NCI-H2081 treated with DMSO at 0.1 percent for 48 hours (cell line): ENCODE measurements around the gene PRKCH.

Source experiments
- DNase-seq: peaks from one replicate; lab custom pipeline; 2025; lab: John Stamatoyannopoulos, UW

PRKCH gene

DNA sequence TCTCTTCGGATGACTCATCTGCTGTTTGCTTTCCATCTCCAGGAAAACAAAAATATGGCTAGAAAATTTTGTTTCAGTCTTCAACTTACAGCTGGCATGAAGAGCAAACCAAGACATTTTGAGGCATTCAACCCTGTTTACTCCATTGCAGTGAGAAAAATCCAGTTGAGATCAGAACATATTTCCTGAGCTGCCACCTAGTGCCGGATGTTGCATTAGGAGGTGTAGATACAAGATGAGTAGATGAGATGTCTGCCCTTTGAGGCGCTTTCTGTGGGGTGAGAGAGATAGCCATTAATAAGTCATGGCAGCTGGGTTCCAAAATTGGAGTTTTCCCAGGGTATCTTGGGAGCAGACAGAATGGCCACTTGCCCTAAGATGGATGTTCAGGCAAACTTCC is 171.1 kb downstream of the PRKCH start:
- DNase-seq, result no peak

DNA sequence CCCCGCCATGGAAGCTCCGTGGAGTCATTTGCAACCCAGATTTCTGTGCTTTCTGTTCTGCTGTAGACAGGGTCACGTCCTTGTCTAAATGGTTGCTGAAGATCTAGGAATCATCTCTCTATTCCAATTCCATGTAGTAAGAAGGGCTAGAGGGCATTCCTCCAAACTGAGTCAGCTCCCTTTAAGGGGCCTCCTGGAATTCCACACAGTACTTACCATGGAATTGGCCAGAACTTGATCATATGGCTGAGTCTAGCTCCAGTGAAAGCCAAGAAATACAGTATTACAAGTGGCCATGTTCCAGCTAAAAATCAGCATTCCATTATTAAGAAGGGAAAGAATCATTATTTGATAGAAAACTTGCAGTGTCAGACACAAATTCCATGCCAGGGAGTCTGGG is 171.9 kb downstream of the PRKCH start:
- DNase-seq, result no peak

DNA sequence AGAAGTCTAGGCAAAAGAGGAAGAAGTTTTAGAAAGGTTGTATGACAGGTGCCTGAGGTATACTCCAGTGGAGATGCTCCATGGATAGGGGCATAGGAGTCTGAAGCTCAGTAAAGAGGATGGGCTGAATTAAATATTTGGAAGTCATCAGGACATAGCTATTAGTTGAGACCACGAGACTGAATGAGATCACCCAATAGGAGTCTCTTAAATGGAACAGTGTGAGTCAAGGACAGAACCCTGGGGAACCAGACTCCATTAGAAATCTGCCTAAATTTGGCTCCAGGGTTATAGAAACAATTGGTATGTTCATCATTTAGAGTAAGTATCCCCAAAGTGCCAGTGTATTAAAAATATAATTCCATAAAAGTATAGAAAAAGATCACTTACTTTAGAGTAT is 172.6 kb downstream of the PRKCH start:
- DNase-seq, result no peak

DNA sequence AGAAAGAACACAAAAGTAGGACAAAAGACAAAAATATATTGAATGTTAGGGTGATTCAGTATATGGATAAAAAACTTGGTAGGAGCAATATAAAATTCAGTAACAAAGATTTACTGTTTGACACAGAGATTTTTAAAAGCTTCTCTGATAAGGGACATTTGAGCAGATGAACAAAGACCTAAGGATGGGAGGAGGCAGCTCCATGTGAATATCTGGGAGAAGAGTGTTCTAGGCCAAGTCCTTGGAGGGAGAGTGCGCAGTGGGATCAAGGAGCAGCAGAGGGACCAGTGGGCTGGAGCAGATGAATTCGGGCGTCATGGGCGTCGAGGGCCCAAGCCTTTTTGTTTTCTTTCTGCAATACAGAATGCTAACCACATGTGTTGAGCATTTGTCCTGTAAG is 174.4 kb downstream of the PRKCH start:
- DNase-seq, result no peak

DNA sequence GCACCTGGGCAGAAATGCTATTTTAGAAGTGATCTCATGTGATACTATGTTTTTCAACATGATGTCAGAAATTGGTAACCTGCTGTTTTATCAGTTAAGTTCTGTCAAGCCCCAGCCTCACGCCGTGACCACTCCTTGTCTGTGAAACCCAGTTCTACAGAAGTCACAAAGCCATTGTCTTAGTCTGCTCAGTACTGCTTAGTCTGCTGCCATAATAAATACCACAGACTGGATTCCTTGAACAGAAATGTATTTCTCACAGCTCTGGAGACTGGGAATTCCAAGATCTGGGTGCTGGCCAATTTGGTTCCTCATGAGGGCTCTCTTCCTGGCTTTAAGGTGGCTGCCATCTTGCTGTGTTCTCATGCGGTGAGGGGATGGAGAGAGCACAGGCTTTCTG is 176.9 kb downstream of the PRKCH start:
- no peak for DNase-seq

DNA sequence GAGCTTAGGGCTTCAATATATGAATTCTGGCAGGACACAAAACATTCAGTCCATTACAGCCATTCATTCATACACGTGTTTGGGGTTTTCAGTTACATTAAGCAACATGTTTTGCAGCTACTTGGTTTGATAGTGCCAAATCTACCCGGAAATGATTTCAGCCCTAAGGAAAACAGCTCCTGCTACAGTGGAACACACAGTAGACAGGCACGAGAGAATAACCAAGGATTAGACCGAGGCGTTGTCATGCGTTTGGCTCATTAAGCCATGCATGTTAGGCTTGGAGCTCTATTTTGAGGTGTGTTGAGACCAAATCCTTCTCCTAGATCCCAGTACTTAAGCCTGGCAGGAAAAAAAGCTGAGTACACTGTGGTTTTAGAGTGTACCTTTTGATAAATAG is 177.4 kb downstream of the PRKCH start:
- DNase-seq, result no peak

DNA sequence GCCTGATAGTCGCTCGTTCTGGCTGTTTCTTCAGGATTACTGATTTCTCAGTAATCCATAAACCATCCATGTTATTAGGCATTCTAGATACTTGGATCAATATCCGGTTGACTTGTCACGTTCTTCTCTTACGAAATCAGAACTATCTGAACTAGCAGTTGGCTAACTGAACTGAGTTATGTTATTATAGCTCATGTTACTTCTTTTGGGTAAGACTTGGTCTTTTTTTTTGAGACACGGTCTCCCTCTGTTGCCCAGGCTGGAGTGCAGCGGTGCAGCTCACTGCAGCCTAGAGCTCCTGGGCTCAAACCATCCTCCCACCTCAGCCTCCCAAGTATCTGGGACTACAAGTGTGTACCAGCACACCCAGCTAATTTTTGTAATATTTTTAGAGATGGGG is 178.6 kb downstream of the PRKCH start:
- no peak for DNase-seq

DNA sequence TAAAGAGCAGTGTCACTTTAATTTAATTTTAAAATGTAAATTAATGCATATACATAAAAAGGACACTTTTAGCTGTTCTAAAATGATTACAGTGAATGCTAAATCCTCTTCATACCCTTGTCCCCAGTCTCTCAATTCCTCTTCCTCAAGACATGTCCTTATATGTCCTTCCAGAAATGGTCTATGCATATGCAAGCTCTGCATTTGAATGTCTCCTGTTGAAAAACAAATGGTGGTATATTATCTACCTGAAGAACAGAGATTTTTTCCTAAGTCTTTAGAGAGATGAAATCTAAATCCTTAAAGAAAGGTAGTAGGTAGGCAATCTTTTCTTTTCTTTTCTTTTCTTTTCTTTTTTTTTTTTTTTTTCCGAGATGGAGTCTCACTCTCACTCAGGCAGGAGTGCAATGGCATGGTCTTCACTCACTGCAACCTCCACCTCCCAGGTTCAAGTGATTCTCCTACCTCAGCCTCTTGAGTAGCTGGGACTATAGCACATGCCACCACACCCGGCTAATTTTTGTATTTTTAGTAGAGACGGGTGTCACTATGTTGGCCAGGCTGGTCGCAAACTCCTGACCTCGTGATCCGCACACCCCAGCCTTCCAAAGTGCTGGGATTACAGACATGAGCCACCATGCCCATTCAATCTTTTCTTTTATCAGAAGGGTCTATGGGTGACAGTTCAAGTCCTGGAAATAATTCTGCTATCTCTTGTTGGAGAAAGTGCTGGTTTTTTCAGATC is 180.5 kb downstream of the PRKCH start:
- no peak for DNase-seq

DNA sequence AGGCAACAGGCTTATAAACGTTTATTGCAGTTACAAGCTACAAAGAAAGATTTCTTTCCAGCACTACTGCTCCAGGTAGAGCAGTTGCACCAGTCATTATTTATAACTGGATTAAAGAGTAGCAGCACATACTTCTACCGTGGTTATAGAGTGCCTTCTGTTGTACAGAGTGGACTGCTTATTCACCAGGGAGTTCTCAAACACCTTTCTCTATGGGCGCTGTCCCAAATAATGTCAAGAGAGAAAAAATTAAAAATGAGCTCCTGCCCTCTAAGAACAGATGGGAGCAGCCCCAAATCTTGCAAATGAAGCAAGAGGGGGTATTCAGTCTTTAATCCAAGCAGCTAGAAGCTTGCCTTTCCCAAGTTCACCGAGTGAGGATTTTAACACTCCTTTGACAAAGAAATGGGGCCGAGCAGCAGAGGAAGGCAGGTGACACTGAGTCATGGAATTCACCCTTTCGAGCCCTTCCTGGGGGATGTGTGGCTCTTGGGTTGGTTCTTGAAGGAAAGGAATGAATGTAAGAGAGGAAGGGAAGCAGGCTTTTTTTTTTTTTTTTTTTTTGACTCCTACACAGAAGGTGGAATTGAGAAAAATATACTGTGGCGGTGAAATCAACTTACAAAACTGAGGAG is 181.2 kb downstream of the PRKCH start:
- DNase-seq, result no peak

DNA sequence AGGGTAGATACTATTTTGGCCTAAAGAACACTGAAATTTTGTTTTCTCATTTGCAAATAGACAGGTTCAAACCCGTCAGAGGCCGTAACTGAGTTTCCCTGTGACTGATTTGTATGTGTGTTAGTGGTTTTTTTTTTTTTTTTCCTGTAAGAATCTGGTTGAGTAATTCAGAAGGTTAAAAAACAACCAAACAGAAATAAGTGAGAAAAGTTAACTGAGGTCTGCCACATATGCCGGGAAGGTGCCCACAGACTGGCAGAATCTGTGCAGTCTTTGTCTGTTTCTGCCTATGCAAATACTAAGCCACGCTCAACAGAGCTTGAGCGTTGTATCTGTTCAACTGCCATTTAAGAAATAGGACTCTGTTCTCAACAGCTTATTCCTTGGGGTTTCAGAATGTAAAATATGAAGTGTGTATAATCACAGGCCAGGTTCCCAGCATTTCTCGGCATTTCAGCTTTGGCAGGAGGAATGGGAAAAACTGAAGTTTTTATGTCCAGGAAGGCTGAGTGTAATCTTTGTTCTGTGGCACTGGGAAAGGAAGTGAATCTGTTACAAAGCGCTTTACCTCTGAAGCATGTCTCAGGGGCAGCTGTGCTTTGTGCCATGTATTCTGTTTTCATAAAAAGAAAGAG is 181.9 kb downstream of the PRKCH start:
- DNase-seq, result no peak

DNA sequence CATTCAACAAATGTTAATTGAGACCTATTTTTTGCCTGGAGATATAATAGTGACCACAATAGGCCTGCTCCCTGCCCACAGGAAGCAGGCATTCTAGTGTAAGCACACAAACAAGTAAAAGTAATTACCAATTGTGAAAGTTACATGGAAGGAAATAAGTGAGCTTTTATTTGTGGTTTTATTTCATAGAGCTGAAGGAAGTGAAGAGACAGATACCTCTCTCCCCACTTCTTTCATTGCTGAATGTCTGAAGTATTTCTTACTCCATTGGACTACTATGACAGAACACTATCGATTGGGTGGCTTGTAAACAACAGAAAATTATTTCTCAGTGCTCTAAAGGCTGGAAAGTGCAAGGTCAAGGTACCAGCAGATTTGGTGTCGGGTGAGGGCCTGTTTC is 183.5 kb downstream of the PRKCH start:
- no peak for DNase-seq

DNA sequence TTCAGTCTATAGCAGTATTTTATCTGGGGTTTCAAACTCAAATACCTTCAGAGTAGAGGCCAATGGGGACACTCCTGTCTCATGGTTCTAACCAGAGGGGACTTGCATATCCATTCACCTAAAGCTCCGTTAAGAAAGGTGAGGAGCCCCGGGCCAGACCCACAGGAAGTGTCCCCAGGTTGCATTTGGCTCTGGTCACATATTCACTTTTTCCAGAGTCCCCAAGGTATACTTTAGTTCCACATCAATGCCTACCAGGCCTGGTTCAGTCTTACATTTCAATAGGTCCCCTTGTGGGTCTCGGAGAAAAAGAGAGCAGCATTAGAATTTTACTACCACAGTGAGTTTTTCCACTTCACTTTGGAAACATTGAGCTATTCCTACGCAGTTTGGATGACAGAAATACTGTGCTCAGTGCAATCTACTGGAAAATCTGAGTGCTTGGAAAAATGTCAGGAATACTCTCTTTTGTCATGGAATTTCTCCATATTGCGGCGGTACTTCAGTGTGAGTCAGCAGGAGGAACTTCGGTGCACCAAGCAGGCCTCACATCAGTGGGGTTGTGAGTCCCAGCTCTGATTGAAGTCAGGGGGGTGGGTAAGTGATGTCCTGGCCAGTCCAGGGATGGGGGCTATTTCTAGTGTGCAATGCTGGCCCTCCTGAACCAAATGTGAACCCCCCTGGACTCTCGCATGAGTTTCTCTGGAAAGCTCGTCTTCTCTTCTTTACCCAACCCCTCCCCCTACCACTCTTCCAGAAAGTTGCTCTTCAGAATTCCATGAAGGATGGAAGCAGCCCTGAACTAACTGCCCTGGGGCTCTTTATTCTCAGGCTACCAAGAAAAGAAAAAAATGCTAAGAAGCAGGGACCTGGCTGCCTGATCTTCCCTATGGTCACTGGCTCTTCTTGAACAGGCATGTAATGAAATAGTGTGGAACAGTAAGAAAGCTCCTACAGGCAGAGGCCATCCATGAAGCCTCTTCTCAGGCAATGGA is 184.7 kb downstream of the PRKCH start:
- no peak for DNase-seq

DNA sequence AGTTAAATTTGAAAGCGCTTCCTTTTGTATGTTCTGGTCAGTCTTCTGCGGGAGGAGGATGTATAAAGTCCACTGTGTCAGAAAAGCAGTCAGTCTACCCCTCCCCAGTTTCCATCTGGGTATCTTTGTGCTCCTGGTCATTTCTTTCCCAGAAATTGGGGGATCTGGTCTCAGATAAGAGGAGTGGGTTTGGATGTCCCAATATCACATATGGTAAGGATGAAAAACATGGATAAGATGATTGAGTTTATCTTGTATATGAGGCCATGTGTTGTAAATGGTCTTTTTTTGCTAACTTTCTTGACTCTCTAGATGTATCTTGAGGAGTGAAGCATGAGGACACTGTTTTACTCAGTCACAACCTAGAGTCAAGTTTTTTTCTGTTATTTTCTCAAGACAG is 187.1 kb downstream of the PRKCH start:
- DNase-seq, result no peak

DNA sequence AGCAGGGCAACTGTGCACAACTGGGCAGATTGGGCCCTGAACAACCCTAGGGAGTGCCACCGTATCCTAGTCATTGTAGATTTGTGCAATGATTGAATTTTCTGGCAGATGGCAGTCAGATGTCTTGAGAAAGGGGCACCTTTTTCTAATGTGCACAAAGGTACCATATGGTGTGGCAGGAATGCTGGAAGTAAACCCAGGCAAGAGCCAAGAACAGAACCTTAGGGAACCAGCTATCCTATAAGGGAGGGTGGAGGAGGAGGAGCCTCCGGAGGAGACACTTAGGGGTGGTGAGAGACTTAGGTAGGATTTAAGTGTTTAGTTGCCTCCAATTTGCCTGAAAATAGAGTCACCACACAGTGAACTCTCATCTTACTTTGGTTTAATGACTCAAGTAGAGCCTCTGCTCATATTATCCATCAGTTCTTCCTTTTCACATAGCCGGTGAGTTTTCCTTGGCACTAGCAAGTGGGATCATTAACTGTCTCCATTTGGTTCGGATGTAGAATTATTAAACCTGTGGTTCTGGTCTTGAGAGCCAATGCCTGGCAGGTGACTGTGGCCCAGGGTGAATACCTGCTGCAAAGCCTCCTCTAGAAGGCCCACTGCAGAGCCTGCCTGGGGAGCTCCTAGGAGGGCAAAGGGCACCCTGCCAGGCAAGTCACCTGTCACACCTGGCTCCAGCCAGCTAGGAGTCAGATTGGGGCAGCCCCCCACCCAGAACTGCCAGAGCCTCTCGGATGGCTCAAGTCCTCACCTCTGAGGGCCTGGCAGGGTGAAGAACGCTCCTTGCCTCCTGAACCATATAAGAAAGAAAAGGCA is 189.6 kb downstream of the PRKCH start:
- no peak for DNase-seq

DNA sequence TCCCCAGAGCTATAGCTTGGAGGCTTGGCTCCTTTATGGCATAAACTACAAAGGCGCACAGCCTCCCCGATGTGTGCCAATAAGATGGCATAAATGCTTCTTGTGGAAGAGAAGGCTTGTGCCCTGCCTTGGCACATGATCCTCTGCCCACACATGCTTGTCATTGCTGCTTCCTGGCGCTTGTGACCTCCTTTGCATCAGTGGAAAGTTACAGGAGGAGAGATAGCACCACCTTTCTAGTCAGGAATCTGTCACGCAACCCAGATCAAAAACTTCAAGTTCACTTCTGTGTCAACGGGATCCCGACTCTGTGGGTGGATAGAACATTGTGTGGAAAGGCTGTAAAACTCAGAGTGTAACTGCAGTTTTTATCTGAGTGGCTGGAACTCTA is 190.2 kb downstream of the PRKCH start:
- DNase-seq, result no peak

DNA sequence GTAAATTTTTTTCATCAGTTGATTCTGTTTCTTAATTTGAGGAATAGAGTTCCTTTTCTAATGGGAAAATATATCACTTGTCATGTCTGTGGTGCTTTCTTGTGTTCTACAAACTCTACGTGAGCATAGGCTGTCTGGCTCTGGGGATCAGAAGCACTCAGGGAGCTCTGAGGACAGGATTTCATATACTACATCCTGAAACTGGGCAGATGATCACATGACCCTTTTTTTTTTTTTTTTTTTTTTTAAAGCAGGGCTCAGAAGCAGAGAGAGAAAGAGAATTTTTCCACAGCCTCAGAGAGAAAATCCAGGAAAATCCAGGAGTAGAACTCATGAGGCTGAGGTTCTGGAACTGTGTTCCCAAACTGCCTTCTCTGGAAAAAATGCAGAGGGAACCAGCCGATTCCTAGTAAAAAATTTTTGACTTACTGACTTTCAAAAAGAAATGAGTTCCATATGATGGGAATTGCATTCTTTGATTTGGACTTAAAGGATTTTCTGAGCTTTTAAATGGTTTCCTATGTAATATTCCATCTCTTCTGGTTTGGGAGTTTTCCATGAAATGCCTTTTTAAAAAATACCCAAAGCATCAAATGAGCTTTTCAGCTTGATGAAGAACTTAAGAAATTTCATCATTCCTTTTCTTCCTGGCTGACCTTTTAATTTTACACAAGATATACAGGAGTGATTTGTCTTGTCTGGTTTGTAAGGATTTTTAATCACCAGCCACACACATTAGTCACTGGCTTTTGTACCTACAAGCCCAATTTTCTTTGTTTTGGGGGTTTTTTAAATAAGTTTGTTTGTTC is 190.9 kb downstream of the PRKCH start:
- no peak for DNase-seq

DNA sequence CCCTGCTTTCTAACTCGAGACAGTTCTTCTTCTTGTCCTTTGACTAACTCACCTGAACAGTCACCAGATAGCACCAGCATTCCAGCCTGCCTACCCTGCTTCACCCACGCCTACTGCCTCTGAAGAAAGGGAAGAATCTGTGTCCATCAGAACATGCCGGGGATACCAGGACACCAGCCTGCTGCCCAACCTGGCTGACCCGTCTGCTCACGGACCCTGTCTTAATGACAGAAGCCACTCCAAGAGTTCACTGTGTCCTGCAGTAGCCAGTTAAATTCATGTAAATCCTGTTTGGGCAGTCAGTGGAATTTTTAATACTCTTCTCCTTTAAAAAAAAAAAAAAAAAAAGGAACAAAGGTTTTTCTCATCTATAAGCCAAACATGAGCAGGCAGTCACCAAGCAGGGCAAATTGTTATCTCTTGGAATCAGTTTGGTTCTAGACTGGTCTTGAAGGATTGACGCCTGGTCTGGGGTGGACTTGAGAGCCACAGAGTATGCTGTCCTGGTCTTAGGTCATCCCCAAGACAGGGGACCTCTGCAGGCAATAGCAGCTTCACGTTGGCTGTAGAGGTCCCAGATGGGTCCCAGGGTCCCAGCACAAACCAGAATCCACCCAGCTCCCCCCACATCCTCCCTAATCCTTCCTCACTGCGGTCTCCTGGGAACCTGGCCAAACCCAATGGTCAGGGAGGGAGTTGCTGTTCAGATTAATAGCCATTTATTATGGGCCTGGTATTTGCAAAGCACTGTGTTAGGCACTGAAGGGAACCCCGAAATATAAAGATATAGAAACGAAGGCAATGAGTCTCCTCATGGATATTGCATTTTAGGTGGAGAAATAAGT is 192.8 kb downstream of the PRKCH start:
- DNase-seq, result no peak

DNA sequence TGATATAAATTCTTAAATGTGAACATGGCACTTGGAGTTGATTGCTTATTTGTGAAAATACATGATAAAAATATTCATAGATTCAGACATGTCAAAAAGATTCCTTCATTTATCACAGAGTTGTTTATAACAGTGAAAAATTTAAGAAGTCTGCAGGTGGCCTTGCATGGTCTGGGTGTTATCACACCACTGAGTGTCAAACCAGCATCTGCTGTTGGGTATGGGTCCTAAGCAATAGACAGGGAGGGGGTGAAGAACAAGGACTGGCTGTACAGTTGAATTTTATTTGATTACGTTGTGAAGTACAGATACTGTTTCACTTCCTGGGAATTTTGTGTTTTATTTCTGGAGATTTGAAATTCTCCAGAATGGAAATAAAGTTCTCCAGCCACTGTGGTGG is 193.5 kb downstream of the PRKCH start:
- DNase-seq, result no peak

DNA sequence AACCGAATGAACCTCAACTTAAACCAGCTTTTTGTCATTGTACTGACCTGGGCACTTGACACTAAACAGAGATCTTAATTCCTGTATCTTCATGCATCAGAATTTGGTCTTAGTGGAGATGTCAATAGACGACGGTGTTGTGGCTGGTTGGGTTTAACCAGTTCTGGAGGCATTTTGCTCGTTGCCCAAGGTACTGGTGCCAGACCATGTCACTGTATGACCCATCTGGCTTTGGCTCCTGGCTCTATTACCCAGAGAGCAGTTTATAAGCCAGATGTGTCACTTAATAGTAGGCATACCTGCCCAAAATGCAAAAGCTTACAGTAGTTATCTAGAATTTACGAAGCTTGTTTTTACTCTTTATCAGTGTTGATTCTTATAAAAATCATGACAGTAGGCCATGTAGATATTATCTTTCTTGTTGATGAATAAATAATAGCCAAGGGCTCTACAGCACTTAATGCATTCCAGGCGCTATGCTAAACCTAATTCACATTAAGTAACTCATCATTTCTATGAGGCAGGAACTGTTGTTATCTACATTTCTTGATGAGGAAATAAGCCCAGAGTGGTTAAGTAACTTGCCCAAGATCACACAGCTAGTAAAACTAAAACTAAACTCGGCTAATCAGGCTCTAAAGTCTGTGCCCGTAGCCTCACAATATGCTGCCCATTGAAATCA is 194.2 kb downstream of the PRKCH start:
- DNase-seq, result no peak
